K562 (cell line): ENCODE data around the gene IL27RA. TPM values are rescaled to one million over a fixed set of nuclear protein-coding genes. Genes with fewer than 3 reads are reported as not detected.

Source experiments
- ATAC-seq: fragments of 200-7000 bp; cut with Tn5 transposase; 3 replicates; pipeline ENCODE4 v1.9.1; 2020; ENCODE audit warnings: moderate library complexity
- BruUV-seq: library from RNA; stranded (reverse); fragments of 400-500 nt; replicated peaks from 2 replicates; lab custom pipeline; 2021; lab: Mats Ljungman, UMichigan
- CTCF ChIA-PET: fragments of 300-600 bp; formaldehyde crosslinking; extraction: SDS; loops from one replicate; lab custom pipeline; 2021; ENCODE audit warnings: low intra/inter-chr PET ratio; lab: Yijun Ruan, JAX
- POLR2A ChIA-PET: fragments of 300-600, 350-650 bp; sonication (Branson Sonifier 250); formaldehyde crosslinking; extraction: SDS; loops from one replicate; lab custom pipeline; 2021; ENCODE audit warnings: antibody characterized with exemption, inconsistent platforms; lab: Yijun Ruan, JAX
- DNase-seq, 4 experiments: peaks; one replicate each; pipeline versions ENCODE4 v3.0.0 to v3.0.0-alpha.2; 2011 to 2018; ENCODE audit warnings: low spot score in 3 of 4, mixed read lengths in 3 of 4; ENCODE audit errors: extremely low read depth in 1 of 4
- FAIRE-seq: peaks from 2 replicates; lab custom pipeline; 2011; peaks lifted over from hg19 to GRCh38; lab: Jason Lieb, UNC
- H2AFZ ChIP-seq: 2 replicates; pipeline ENCODE4 v1.6.0; 2011; ENCODE audit warnings: low read depth, low read length, control low read depth, inconsistent platforms
- H3K27ac ChIP-seq: fragments of 200-600 bp; 3 replicates; pipeline ENCODE4 v1.8.0; 2011; ENCODE audit warnings: low read depth, mild to moderate bottlenecking, control low read depth, inconsistent platforms, low read length, moderate library complexity, mixed read lengths; ENCODE audit errors: extremely low read depth
- H3K27me3 ChIP-seq, 2 experiments: fragments of 300-600 bp in 1 of 2; 2 replicates in 1 of 2; 3 replicates in 1 of 2; pipeline versions ENCODE4 v1.6.0 to v1.8.0; 2011; ENCODE audit warnings: inconsistent platforms in 2 of 2, low read length in 2 of 2, mild to moderate bottlenecking in 1 of 2, mixed read lengths in 1 of 2, moderate library complexity in 1 of 2; ENCODE audit not compliant: control insufficient read depth in 2 of 2, insufficient read depth in 2 of 2
- H3K36me3 ChIP-seq: fragments of 300-600 bp; 3 replicates; pipeline ENCODE4 v1.8.0; 2011; ENCODE audit warnings: mild to moderate bottlenecking, low read length, inconsistent platforms; ENCODE audit not compliant: control insufficient read depth, insufficient read depth
- H3K4me1 ChIP-seq, 2 experiments: fragments of 200-600 bp in 1 of 2; replicated peaks in 1 of 2; 2 replicates in 1 of 2; 3 replicates in 1 of 2; pipeline versions ENCODE4 v1.5.1 to v1.8.0; 2011; ENCODE audit warnings: inconsistent platforms in 2 of 2, low read length in 2 of 2, mild to moderate bottlenecking in 1 of 2, mixed read lengths in 1 of 2, moderate library complexity in 1 of 2; ENCODE audit not compliant: control insufficient read depth in 2 of 2, insufficient read depth in 2 of 2
- H3K4me2 ChIP-seq: 2 replicates; pipeline ENCODE4 v1.6.1; 2011; ENCODE audit warnings: low read length, control low read depth, inconsistent platforms, mixed read lengths; ENCODE audit not compliant: insufficient read depth
- H3K4me3 ChIP-seq: fragments of 200-600 bp; sonication (generic), shearing (Covaris generic); 2 replicates; pipeline ENCODE4 v1.5.1; 2016; ENCODE audit warnings: control low read depth, inconsistent platforms
- H3K79me2 ChIP-seq: fragments of 200-600 bp; 3 replicates; pipeline ENCODE4 v1.8.0; 2011; ENCODE audit warnings: low read length, inconsistent platforms; ENCODE audit not compliant: control insufficient read depth, insufficient read depth
- H3K9ac ChIP-seq, 2 experiments: 2 replicates each; pipeline versions ENCODE4 v1.6.0 to v1.6.1; 2011; ENCODE audit warnings: low read depth in 2 of 2, low read length in 2 of 2, control low read depth in 1 of 2, inconsistent platforms in 1 of 2, mild to moderate bottlenecking in 1 of 2, mixed read lengths in 1 of 2; ENCODE audit not compliant: insufficient read depth in 1 of 2
- H3K9me1 ChIP-seq: one replicate; pipeline ENCODE4 v1.6.0; 2011; ENCODE audit warnings: inconsistent platforms, mild to moderate bottlenecking, low read length, moderate library complexity; ENCODE audit not compliant: control insufficient read depth, insufficient read depth
- H3K9me3 ChIP-seq: replicated peaks from 2 replicates; pipeline ENCODE4 v1.5.1; 2011; ENCODE audit warnings: low read depth, low read length, inconsistent platforms; ENCODE audit not compliant: control insufficient read depth, insufficient read depth
- H4K20me1 ChIP-seq: replicated peaks from 2 replicates; pipeline ENCODE4 v1.6.1; 2011; ENCODE audit warnings: low read length, inconsistent platforms, mixed read lengths; ENCODE audit not compliant: control insufficient read depth, insufficient read depth
- ADNP ChIP-seq: fragments of 200-800 bp; sonication (Bioruptor generic); IDR thresholded peaks from 2 replicates; pipeline ENCODE4 v1.6.1; 2016; ENCODE audit warnings: missing genetic modification characterization, missing compliant biosample characterization
- ARID1B ChIP-seq: fragments of 450-650 bp; IDR thresholded peaks from 2 replicates; pipeline ENCODE4 v1.6.1; 2016; ENCODE audit warnings: antibody characterized with exemption, mild to moderate bottlenecking, inconsistent platforms
- BCOR ChIP-seq: fragments of 450-650 bp; IDR thresholded peaks from 2 replicates; pipeline ENCODE4 v1.6.1; 2016
- BRCA1 ChIP-seq, 2 experiments: fragments of 450-650 bp in 1 of 2; sonication (generic) in 1 of 2; formaldehyde crosslinking in 1 of 2; IDR thresholded peaks; 2 replicates each; pipeline versions ENCODE4 v1.5.0 to v1.6.1; 2017 to 2020; ENCODE audit warnings: mild to moderate bottlenecking in 1 of 2, missing genetic modification reagents in 1 of 2
- CBFA2T3 ChIP-seq: fragments of 450-650 bp; IDR thresholded peaks from 2 replicates; pipeline ENCODE4 v1.6.1; 2017
- ELF2 ChIP-seq: fragments of 250-450 bp; sonication (Bioruptor Pico); IDR thresholded peaks from 2 replicates; pipeline ENCODE4 v1.5.0; 2021; ENCODE audit warnings: mild to moderate bottlenecking
- ETV6 ChIP-seq, 3 experiments: fragments of 150-350 bp in 1 of 3; sonication (generic) in 1 of 3; formaldehyde crosslinking in 1 of 3; IDR thresholded peaks; 2 replicates each; pipeline versions ENCODE4 v1.6.1 to v1.8.0; 2014 to 2022; ENCODE audit warnings: borderline replicate concordance in 2 of 3, low read depth in 2 of 3, antibody characterized with exemption in 1 of 3, low read length in 1 of 3, mild to moderate bottlenecking in 1 of 3, missing genetic modification reagents in 1 of 3
- KDM1A ChIP-seq, 2 experiments: fragments of 450-650 bp; IDR thresholded peaks; 2 replicates each; pipeline ENCODE4 v1.6.1; 2016; ENCODE audit warnings: mild to moderate bottlenecking in 2 of 2
- KLF13 ChIP-seq: fragments of 450-650 bp; IDR thresholded peaks from 2 replicates; pipeline ENCODE4 v1.6.1; 2016; ENCODE audit warnings: missing genetic modification characterization, low read depth, mild to moderate bottlenecking, missing compliant biosample characterization, moderate library complexity, borderline replicate concordance
- PHTF2 ChIP-seq: fragments of 250-450 bp; sonication (Bioruptor Pico); IDR thresholded peaks from 2 replicates; pipeline ENCODE4 v1.5.0; 2021; ENCODE audit warnings: mild to moderate bottlenecking
- PRMT5 ChIP-seq: sonication (generic); formaldehyde crosslinking; IDR thresholded peaks from 2 replicates; pipeline ENCODE4 v1.5.0; 2020; ENCODE audit warnings: missing genetic modification reagents
- SIX5 ChIP-seq, 2 experiments: IDR thresholded peaks; 2 replicates each; pipeline ENCODE4 v1.6.1; 2011; ENCODE audit warnings: low read length in 2 of 2, borderline replicate concordance in 1 of 2, low read depth in 1 of 2, mild to moderate bottlenecking in 1 of 2, moderate library complexity in 1 of 2; ENCODE audit not compliant: insufficient read depth in 1 of 2
- TAF1 ChIP-seq: IDR thresholded peaks from 2 replicates; pipeline ENCODE4 v1.6.1; 2011; ENCODE audit warnings: mild to moderate bottlenecking, low read length, moderate library complexity; ENCODE audit not compliant: insufficient read depth, control insufficient read depth, severe bottlenecking; ENCODE audit errors: extremely low read depth
- TSC22D4 ChIP-seq: fragments of 450-650 bp; IDR thresholded peaks from 2 replicates; pipeline ENCODE4 v1.6.1; 2016; ENCODE audit warnings: missing genetic modification characterization, missing biosample characterization, control low read depth
- XRCC3 ChIP-seq: fragments of 450-650 bp; IDR thresholded peaks from 2 replicates; pipeline ENCODE4 v1.6.1; 2017; ENCODE audit warnings: mild to moderate bottlenecking, moderate library complexity
- ZNF507 ChIP-seq: conservative IDR thresholded peaks from 2 replicates; pipeline ENCODE4 v1.6.1; 2017; ENCODE audit warnings: missing genetic modification characterization, missing compliant biosample characterization
- ZNF583 ChIP-seq: fragments of 250-450 bp; sonication (Bioruptor Pico); IDR thresholded peaks from 2 replicates; pipeline ENCODE4 v1.4.0; 2020
- ZNF77 ChIP-seq: fragments of 250-450 bp; sonication (Bioruptor Pico); IDR thresholded peaks from 2 replicates; pipeline ENCODE4 v1.5.0; 2020
- ZNF830 ChIP-seq: fragments of 250-450 bp; sonication (Bioruptor Pico); IDR thresholded peaks from 2 replicates; pipeline ENCODE4 v1.5.0; 2021; ENCODE audit warnings: mild to moderate bottlenecking
- WGBS: fragments of 100-300 bp; shearing (Covaris generic); methylation state at CpG from one replicate; pipeline ENCODE4 v1.1.6; 2016; ENCODE audit warnings: low coverage, mixed read lengths; ENCODE audit not compliant: insufficient coverage; ENCODE audit errors: missing lambda C conversion rate; 5-methylcytosine and 5-hydroxymethylcytosine counted together
- in situ Hi-C: fragments of 300-500 bp; cut with MboI; formaldehyde crosslinking; loops from 4 replicates; pipeline ENCODE4 v1.15.0; 2018; ENCODE audit warnings: inconsistent platforms, mixed read lengths
- intact Hi-C: fragments of 100-400 bp; cut with micrococcal nuclease; formaldehyde crosslinking; loops from 2 replicates; pipeline ENCODE4 v1.14.2; 2022
- polyA plus RNA-seq, 8 experiments: library from polyadenylated mRNA; depleted of rRNA in 4 of 8; stranded (reverse) in 5 of 8; unstranded in 3 of 8; fragments of >200 nt; fragmentation: Nextera tagmentation in 2 of 8; fragmentation: Illumina TruSeq in 1 of 8; extraction: Ambion mirVana in 2 of 8; extraction: Trizol in 1 of 8; gene quantifications; 2 replicates each; pipeline versions ENCODE4 v1.2.1 to v1.2.3, GENCODE V29; 2011 to 2014; ENCODE audit warnings: inconsistent platforms in 1 of 8, missing spikeins in 1 of 8
- total RNA-seq, 7 experiments: library from RNA; depleted of rRNA in 6 of 7; stranded (reverse); fragments of >200 nt in 6 of 7; fragmentation: Illumina TruSeq in 2 of 7; extraction: Trizol in 2 of 7; gene quantifications; 2 replicates each; pipeline versions ENCODE4 v1.2.1 to v1.2.3, GENCODE V29; 2011 to 2021; ENCODE audit warnings: low replicate concordance in 1 of 7

Gene IL27RA
- total and polyA plus RNA-seq, 9 of the 15 experiments (the other 6 are each of a cell fraction or from before 2014, with no cell fraction given) = 1.9 to 15.9 (median 12.0) TPM

GRCh38 chr19:14028901-14029300 is 2.7 kb upstream of the IL27RA start:
- no peaks in the 10 kb centered on the region for H3K9me1 ChIP-seq
- no peaks in the 10 kb centered on the region for H4K20me1 ChIP-seq
- H3K9ac ChIP-seq = no peak overlapping the region
- CTCF ChIA-PET = no interaction called here
- no peaks in the 10 kb centered on the region for H3K9me3 ChIP-seq
- 18% methylated on average over 4 of the region's 4 CpGs for WGBS
- H3K36me3 ChIP-seq = no peaks in the 10 kb centered on the region
- FAIRE-seq = peak; percentile 11
- in situ Hi-C loops (no loop called here), intact Hi-C loops (no loop called here)
- no peak overlapping the region for H2AFZ ChIP-seq
- H3K79me2 ChIP-seq = peaks cover 7% of the 10 kb centered on the region; the same call in 1 of the 3 replicates
- POLR2A ChIA-PET = interaction anchor here (0.9 to 2.0 kb wide), 3 partner anchors 14 to 22 kb away, joined by 3 to 9 read pairs (median 8); partner anchors contain the start of gene RFX1
- no TSS peak for BruUV-seq
- no peak for ATAC-seq
- TF ChIP-seq TAF1 (no peak), XRCC3 (no peak), ADNP (tag) (peak; percentile 79), SIX5 (IDR thresholded peaks at IDR 0.05; ENCODE audit: borderline replicate concordance in 1 of 2, insufficient read depth in 1 of 2, low read depth in 1 of 2, low read length in 2 of 2) (no peak), KLF13 (tag) (no peak), ZNF507 (no peak), TSC22D4 (tag) (0 out of 2 replicates have a peak, but pooled peaks have one; percentile 38), ZNF583 (no peak), BCOR (peak; percentile 26; the same call in 1 of the 2 replicates), ETV6 (IDR thresholded peaks at IDR 0.05; ENCODE audit: borderline replicate concordance in 1 of 2, low read depth in 2 of 2, low read length in 1 of 2) (no peak), ETV6 (CRISPR knock-in tag; IDR thresholded peaks at IDR 0.05; ENCODE audit: borderline replicate concordance) (no peak), KDM1A (IDR thresholded peaks at IDR 0.05) (peak; percentile 71 to 73), PHTF2 (CRISPR knock-in tag) (no peak), PRMT5 (CRISPR knock-in tag) (no peak), CBFA2T3 (0 out of 2 replicates have a peak, but pooled peaks have one; percentile 13), ZNF77 (CRISPR knock-in tag) (no peak), ZNF830 (CRISPR knock-in tag) (no peak), BRCA1 (IDR thresholded peaks at IDR 0.05) (no peak), BRCA1 (CRISPR knock-in tag; IDR thresholded peaks at IDR 0.05) (no peak), ELF2 (CRISPR knock-in tag) (no peak), ARID1B (no peak)
- no peak overlapping the region for H3K27ac ChIP-seq
- no peak for DNase-seq
- no peak overlapping the region for H3K4me3 ChIP-seq
- peaks cover 21 to 53% of the 10 kb centered on the region in 2 experiments for H3K4me1 ChIP-seq
- no peak overlapping the region for H3K4me2 ChIP-seq
- H3K27me3 ChIP-seq = no peaks in the 10 kb centered on the region
